Measurements from ENCODE around the gene INTS6. TPM values are rescaled to one million over a fixed set of nuclear protein-coding genes. Genes with fewer than 3 reads are reported as not detected.

The INTS6 gene
- polyA plus RNA-seq = 10 to 100 TPM; 16.3 to 35.9 (median 21.4) TPM

- DNase-seq = peak; percentile 99 to 100 (median 99)
- H3K27ac Mint-ChIP-seq = peak within 1 kb of the TSS; percentile 94 to 99 (median 99)
- no peaks in the 10 kb centered on the region for H3K9me3 Mint-ChIP-seq
- peak within 1 kb of the TSS; percentile 91 to 98 (median 93) for H3K4me3 Mint-ChIP-seq
- H3K27me3 Mint-ChIP-seq (ENCODE audit: low read depth in 3 of 3) = peaks cover 10 to 26% (median 13%) of the 10 kb centered on the region in 3 donors
- peaks cover 45 to 63% of the 10 kb centered on the region in 2 donors for H3K4me1 Mint-ChIP-seq
- H3K36me3 Mint-ChIP-seq = peaks cover 6 to 30% (median 8%) of the 10 kb centered on the region in 3 donors
Measured at GRCh38 chr13:51452361-51453206, at the start of gene INTS6. INTS6 (minus strand) TSS chr13:51453036; CDS start chr13:51452525, 511 bp downstream.

- DNase-seq = no peak
- no peak overlapping the region for H3K4me3 Mint-ChIP-seq
- H3K27ac Mint-ChIP-seq = no peak overlapping the region
Measured at GRCh38 chr13:51502153-51502651, 49.4 kb upstream of the INTS6 start.

GRCh38 chr13:51501592-51502152 is 48.8 kb upstream of the INTS6 start:
- Mint-ChIP-seq H3K4me1 (no peaks in the 10 kb centered on the region), H3K9me3 (no peaks in the 10 kb centered on the region), H3K4me3 (no peak overlapping the region)

More at GRCh38 chr13:51502153-51502651, 49.4 kb upstream of the INTS6 start:
- peaks cover 0 to 2% (median 0%) of the 10 kb centered on the region in 3 donors for H3K27me3 Mint-ChIP-seq (ENCODE audit: low read depth in 3 of 3)
- H3K36me3 Mint-ChIP-seq = no peaks in the 10 kb centered on the region
- H3K4me1 Mint-ChIP-seq = no peaks in the 10 kb centered on the region
- no peaks in the 10 kb centered on the region for H3K9me3 Mint-ChIP-seq

GRCh38 chr13:51501096-51501495 is 48.3 kb upstream of the INTS6 start:
- Mint-ChIP-seq H3K9me3 (no peaks in the 10 kb centered on the region), H3K27ac (no peak overlapping the region), H3K27me3 (ENCODE audit: low read depth in 3 of 3) (peaks cover 0 to 2% (median 2%) of the 10 kb centered on the region in 3 donors), H3K4me1 (no peaks in the 10 kb centered on the region), H3K4me3 (no peak overlapping the region), H3K36me3 (no peaks in the 10 kb centered on the region)
- no peak for DNase-seq

More at GRCh38 chr13:51501592-51502152, 48.8 kb upstream of the INTS6 start:
- Mint-ChIP-seq H3K27ac (no peak overlapping the region), H3K27me3 (ENCODE audit: low read depth in 3 of 3) (peaks cover 0 to 2% (median 0%) of the 10 kb centered on the region in 3 donors), H3K36me3 (no peaks in the 10 kb centered on the region)
- DNase-seq = no peak

- H3K36me3 Mint-ChIP-seq = no peaks in the 10 kb centered on the region
- no peak overlapping the region for H3K4me3 Mint-ChIP-seq
- peaks cover 0 to 2% (median 2%) of the 10 kb centered on the region in 3 donors for H3K27me3 Mint-ChIP-seq (ENCODE audit: low read depth in 3 of 3)
- H3K9me3 Mint-ChIP-seq = no peaks in the 10 kb centered on the region
- no peak for DNase-seq
- no peak overlapping the region for H3K27ac Mint-ChIP-seq
- no peaks in the 10 kb centered on the region for H3K4me1 Mint-ChIP-seq
Measured at GRCh38 chr13:51500687-51501086, 47.9 kb upstream of the INTS6 start.

GRCh38 chr13:51499841-51500240 is 47.0 kb upstream of the INTS6 start:
- Mint-ChIP-seq H3K27ac (no peak overlapping the region), H3K4me3 (no peak overlapping the region), H3K36me3 (no peaks in the 10 kb centered on the region), H3K27me3 (ENCODE audit: low read depth in 3 of 3) (peaks cover 0 to 2% (median 2%) of the 10 kb centered on the region in 3 donors), H3K9me3 (no peaks in the 10 kb centered on the region), H3K4me1 (no peaks in the 10 kb centered on the region)
- no peak for DNase-seq

GRCh38 chr13:51495316-51495715 is 42.5 kb upstream of the INTS6 start:
- H3K27ac Mint-ChIP-seq = no peak overlapping the region
- H3K27me3 Mint-ChIP-seq (ENCODE audit: low read depth in 3 of 3) = peaks cover 0 to 5% (median 2%) of the 10 kb centered on the region in 3 donors
- no peak overlapping the region for H3K4me3 Mint-ChIP-seq
- H3K9me3 Mint-ChIP-seq = no peaks in the 10 kb centered on the region
- H3K36me3 Mint-ChIP-seq = no peaks in the 10 kb centered on the region
- no peaks in the 10 kb centered on the region for H3K4me1 Mint-ChIP-seq
- no peak for DNase-seq

- H3K4me3 Mint-ChIP-seq = no peak overlapping the region
- H3K27me3 Mint-ChIP-seq (ENCODE audit: low read depth in 3 of 3) = peaks cover 0 to 5% (median 1%) of the 10 kb centered on the region in 3 donors
- DNase-seq = no peak
- no peak overlapping the region for H3K27ac Mint-ChIP-seq
- H3K36me3 Mint-ChIP-seq = no peaks in the 10 kb centered on the region
- H3K4me1 Mint-ChIP-seq = no peaks in the 10 kb centered on the region
- no peaks in the 10 kb centered on the region for H3K9me3 Mint-ChIP-seq
Measured at GRCh38 chr13:51494156-51494555, 41.3 kb upstream of the INTS6 start.

GRCh38 chr13:51488212-51488611 is 35.4 kb upstream of the INTS6 start:
- Mint-ChIP-seq H3K27ac (no peak overlapping the region), H3K4me3 (no peak overlapping the region), H3K27me3 (ENCODE audit: low read depth in 3 of 3) (peaks cover 0 to 3% (median 2%) of the 10 kb centered on the region in 3 donors), H3K4me1 (no peaks in the 10 kb centered on the region), H3K36me3 (no peaks in the 10 kb centered on the region), H3K9me3 (peaks cover 0 to 2% (median 0%) of the 10 kb centered on the region in 6 donors)
- DNase-seq = no peak

- Mint-ChIP-seq H3K4me1 (no peaks in the 10 kb centered on the region), H3K27me3 (ENCODE audit: low read depth in 3 of 3) (no peaks in the 10 kb centered on the region), H3K27ac (no peak overlapping the region), H3K36me3 (peaks cover 0 to 8% (median 0%) of the 10 kb centered on the region in 3 donors), H3K4me3 (no peak overlapping the region), H3K9me3 (peaks cover 0 to 2% (median 0%) of the 10 kb centered on the region in 6 donors)
- no peak for DNase-seq
Measured at GRCh38 chr13:51481656-51482055, 28.8 kb upstream of the INTS6 start.

GRCh38 chr13:51479199-51479523 is 26.3 kb upstream of the INTS6 start:
- H3K9me3 Mint-ChIP-seq = peaks cover 0 to 2% (median 0%) of the 10 kb centered on the region in 6 donors
- H3K27ac Mint-ChIP-seq = no peak overlapping the region
- peaks cover 5 to 6% of the 10 kb centered on the region in 2 donors for H3K4me1 Mint-ChIP-seq
- no peaks in the 10 kb centered on the region for H3K27me3 Mint-ChIP-seq (ENCODE audit: low read depth in 3 of 3)
- DNase-seq = no peak
- peaks cover 0 to 8% (median 0%) of the 10 kb centered on the region in 3 donors for H3K36me3 Mint-ChIP-seq
- H3K4me3 Mint-ChIP-seq = no peak overlapping the region

- peaks cover 0 to 8% (median 0%) of the 10 kb centered on the region in 3 donors for H3K36me3 Mint-ChIP-seq
- H3K27me3 Mint-ChIP-seq (ENCODE audit: low read depth in 3 of 3) = no peaks in the 10 kb centered on the region
- H3K9me3 Mint-ChIP-seq = peaks cover 0 to 2% (median 0%) of the 10 kb centered on the region in 6 donors
- peaks cover 5 to 6% of the 10 kb centered on the region in 2 donors for H3K4me1 Mint-ChIP-seq
- DNase-seq = no peak
- H3K4me3 Mint-ChIP-seq = no peak overlapping the region
- H3K27ac Mint-ChIP-seq = no peak overlapping the region
Measured at GRCh38 chr13:51478418-51479198, 25.8 kb upstream of the INTS6 start.

- Mint-ChIP-seq H3K36me3 (peaks cover 0 to 6% (median 0%) of the 10 kb centered on the region in 3 donors), H3K9me3 (no peaks in the 10 kb centered on the region), H3K27ac (no peak overlapping the region), H3K27me3 (ENCODE audit: low read depth in 3 of 3) (no peaks in the 10 kb centered on the region), H3K4me3 (no peak overlapping the region), H3K4me1 (peaks cover 5 to 6% of the 10 kb centered on the region in 2 donors)
- DNase-seq = no peak
Measured at GRCh38 chr13:51477653-51478324, 25.0 kb upstream of the INTS6 start.
